PC-9 (cell line): Measurements from ENCODE around the gene ARHGAP30.

ENCODE experiments used
- EZH2 ChIP-seq: fragments of 200-600 bp; sonication (generic); IDR thresholded peaks from 2 replicates; pipeline ENCODE4 v1.8.0; 2017; ENCODE audit warnings: antibody characterized with exemption, low read depth
- TF ChIP-seq, protein P1 (sequence below): fragments of 200-600 bp; sonication (generic); conservative IDR thresholded peaks from 2 replicates; pipeline ENCODE4 v1.6.1; 2017; ENCODE audit warnings: mixed run types, antibody characterized with exemption, mild to moderate bottlenecking, moderate library complexity

GRCh38 chr1:161094481-161094880, 24.8 kb upstream of the ARHGAP30 start:
- TF ChIP-seq, protein P1, sequence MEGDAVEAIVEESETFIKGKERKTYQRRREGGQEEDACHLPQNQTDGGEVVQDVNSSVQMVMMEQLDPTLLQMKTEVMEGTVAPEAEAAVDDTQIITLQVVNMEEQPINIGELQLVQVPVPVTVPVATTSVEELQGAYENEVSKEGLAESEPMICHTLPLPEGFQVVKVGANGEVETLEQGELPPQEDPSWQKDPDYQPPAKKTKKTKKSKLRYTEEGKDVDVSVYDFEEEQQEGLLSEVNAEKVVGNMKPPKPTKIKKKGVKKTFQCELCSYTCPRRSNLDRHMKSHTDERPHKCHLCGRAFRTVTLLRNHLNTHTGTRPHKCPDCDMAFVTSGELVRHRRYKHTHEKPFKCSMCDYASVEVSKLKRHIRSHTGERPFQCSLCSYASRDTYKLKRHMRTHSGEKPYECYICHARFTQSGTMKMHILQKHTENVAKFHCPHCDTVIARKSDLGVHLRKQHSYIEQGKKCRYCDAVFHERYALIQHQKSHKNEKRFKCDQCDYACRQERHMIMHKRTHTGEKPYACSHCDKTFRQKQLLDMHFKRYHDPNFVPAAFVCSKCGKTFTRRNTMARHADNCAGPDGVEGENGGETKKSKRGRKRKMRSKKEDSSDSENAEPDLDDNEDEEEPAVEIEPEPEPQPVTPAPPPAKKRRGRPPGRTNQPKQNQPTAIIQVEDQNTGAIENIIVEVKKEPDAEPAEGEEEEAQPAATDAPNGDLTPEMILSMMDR, result no peak
- no peak for TF ChIP-seq EZH2
